HepG2 (cell line): ENCODE results near the gene NSMF. TPM values are rescaled to one million over a fixed set of nuclear protein-coding genes. Genes with fewer than 3 reads are reported as not detected.
A peak's percentile ranks its signal among the peaks of the same experiment; 100 is the strongest.

Source experiments
- DPF2 ChIP-seq: sonication (generic); formaldehyde crosslinking; IDR thresholded peaks from 2 replicates; pipeline ENCODE4 v1.4.0; 2020; ENCODE audit warnings: mild to moderate bottlenecking, low read depth, missing genetic modification reagents, borderline replicate concordance
- GATA4 ChIP-seq: sonication (generic); IDR thresholded peaks from 2 replicates; pipeline ENCODE4 v1.6.1; 2016; ENCODE audit warnings: antibody characterized with exemption, low read depth, borderline replicate concordance
- IKZF1 ChIP-seq: fragments of 450-650 bp; IDR thresholded peaks from 2 replicates; pipeline ENCODE4 v1.7.1; 2016
- MXD4 ChIP-seq: IDR thresholded peaks from 2 replicates; pipeline ENCODE4 v1.6.1; 2016; ENCODE audit warnings: mild to moderate bottlenecking, missing biosample characterization, missing genetic modification reagents
- NFATC3 ChIP-seq: sonication (generic); formaldehyde crosslinking; IDR thresholded peaks from 2 replicates; pipeline ENCODE4 v1.5.1; 2020; ENCODE audit warnings: mild to moderate bottlenecking, missing genetic modification reagents
- NFE2L1 ChIP-seq: sonication (generic); formaldehyde crosslinking; IDR thresholded peaks from 2 replicates; pipeline ENCODE4 v1.4.0; 2020; ENCODE audit warnings: missing genetic modification reagents, mild to moderate bottlenecking, borderline replicate concordance
- THAP11 ChIP-seq: IDR thresholded peaks from 2 replicates; pipeline ENCODE4 v1.6.1; 2016; ENCODE audit warnings: missing biosample characterization, missing genetic modification reagents
- XRCC5 ChIP-seq: fragments of 200-400 bp; formaldehyde crosslinking; optimal IDR thresholded peaks from 2 replicates; pipeline ENCODE3; 2017; ENCODE audit warnings: mild to moderate bottlenecking, low read length
- ZNF20 ChIP-seq: sonication (generic); formaldehyde crosslinking; IDR thresholded peaks from 2 replicates; pipeline ENCODE4 v1.4.0; 2020; ENCODE audit warnings: mild to moderate bottlenecking, moderate library complexity, missing genetic modification reagents
- ZNF552 ChIP-seq: sonication (generic); formaldehyde crosslinking; IDR thresholded peaks from 2 replicates; pipeline ENCODE4 v1.9.0; 2022; ENCODE audit warnings: missing genetic modification reagents, mild to moderate bottlenecking, borderline replicate concordance
- ZNF562 ChIP-seq: sonication (generic); formaldehyde crosslinking; IDR thresholded peaks from 2 replicates; pipeline ENCODE4 v1.8.0; 2022; ENCODE audit warnings: missing genetic modification reagents, borderline replicate concordance
- ZSCAN22 ChIP-seq: sonication (generic); formaldehyde crosslinking; IDR thresholded peaks from 2 replicates; pipeline ENCODE4 v1.4.0; 2020; ENCODE audit warnings: mild to moderate bottlenecking, missing genetic modification reagents
- ZSCAN9 ChIP-seq: IDR thresholded peaks from 2 replicates; pipeline ENCODE4 v1.6.1; 2016; ENCODE audit warnings: borderline replicate concordance
- polyA plus RNA-seq, 8 experiments: library from polyadenylated mRNA; depleted of rRNA in 3 of 8; stranded (reverse) in 7 of 8; unstranded in 1 of 8; fragments of >200 nt; fragmentation: Illumina TruSeq in 4 of 8; extraction: Trizol in 4 of 8; gene quantifications; 2 replicates each; pipeline versions ENCODE4 v1.2.1 to v1.2.3, GENCODE V29; 2011 to 2016; ENCODE audit warnings: low read depth in 4 of 8, missing spikeins in 1 of 8, mixed read lengths in 1 of 8; ENCODE audit not compliant: insufficient read depth in 1 of 8
- total RNA-seq, 5 experiments: library from RNA; depleted of rRNA; stranded (reverse); fragments of >200 nt; fragmentation: Illumina TruSeq; extraction: Trizol; gene quantifications; 2 replicates each; pipeline ENCODE4 v1.2.3, GENCODE V29; 2016; ENCODE audit warnings: low read depth in 1 of 5
- TF ChIP-seq, protein P1 (sequence below), 2 experiments: sonication (generic) in 1 of 2; formaldehyde crosslinking in 1 of 2; IDR thresholded peaks; 2 replicates each; pipeline versions ENCODE4 v1.6.1 to v1.9.0; 2014 to 2022; ENCODE audit warnings: antibody characterized with exemption in 1 of 2, borderline replicate concordance in 1 of 2, inconsistent platforms in 1 of 2, low read depth in 1 of 2, missing genetic modification reagents in 1 of 2
- TF ChIP-seq, protein P2 (sequence below): sonication (generic); formaldehyde crosslinking; IDR thresholded peaks from 2 replicates; pipeline ENCODE4 v1.8.1; 2022; ENCODE audit warnings: low read depth, mild to moderate bottlenecking, missing genetic modification reagents
- TF ChIP-seq, protein P3 (sequence below): IDR thresholded peaks from 2 replicates; pipeline ENCODE4 v1.6.1; 2016; ENCODE audit warnings: missing compliant biosample characterization, missing genetic modification reagents, borderline replicate concordance
- TF ChIP-seq, protein P4 (sequence below): sonication (generic); formaldehyde crosslinking; IDR thresholded peaks from 2 replicates; pipeline ENCODE4 v1.5.1; 2020; ENCODE audit warnings: mild to moderate bottlenecking, missing genetic modification reagents, borderline replicate concordance

NSMF gene
- total and polyA plus RNA-seq, 2 of the 13 experiments (the other 11 are each of a cell fraction or from before 2014, with no cell fraction given) = 44.3 to 183 TPM

DNA sequence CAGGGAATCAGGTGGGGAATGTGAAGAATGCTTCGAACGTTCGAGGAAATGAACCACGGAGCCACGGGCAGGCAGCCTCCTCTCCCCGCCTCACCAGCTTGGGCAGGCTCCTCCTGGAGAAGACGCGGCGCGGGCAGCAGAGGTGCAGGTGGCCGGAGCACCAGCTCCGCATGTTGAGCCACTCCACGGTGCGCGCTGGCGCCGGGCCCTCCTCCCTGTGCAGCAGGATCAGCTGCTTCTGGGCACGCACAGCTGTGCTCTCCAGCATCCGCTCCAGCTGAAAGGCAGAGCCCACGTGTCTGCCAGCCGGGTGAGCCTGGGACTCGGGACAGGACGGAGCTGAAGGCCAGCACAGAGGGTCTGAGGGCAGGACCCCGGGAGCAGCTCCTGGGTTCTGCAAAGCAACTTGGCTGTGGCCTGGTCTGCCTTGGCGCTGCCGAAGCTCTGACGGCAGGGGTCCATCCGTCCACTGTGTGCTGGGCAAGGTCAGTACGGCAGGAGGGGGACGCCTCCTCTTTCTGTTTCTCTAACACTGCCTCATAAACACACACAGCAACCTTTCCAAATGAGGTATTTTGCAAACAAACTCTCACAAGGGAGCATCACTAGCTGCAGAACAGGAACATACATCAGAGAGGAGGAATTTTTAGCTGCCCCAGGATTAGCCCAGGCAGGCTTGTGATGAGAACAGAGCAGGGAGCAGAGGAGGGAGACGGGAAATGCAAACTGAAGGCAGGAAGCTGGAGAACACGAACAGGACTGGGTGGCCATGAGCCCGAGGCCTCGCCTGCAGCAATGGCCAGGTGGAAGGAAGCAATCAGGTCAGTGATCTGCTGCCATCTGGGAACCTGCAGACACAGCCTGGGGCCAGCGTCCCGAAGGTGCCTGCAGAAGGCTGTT is 20.1 kb upstream of the NSMF start (continued):
- TF ChIP-seq, protein P1, sequence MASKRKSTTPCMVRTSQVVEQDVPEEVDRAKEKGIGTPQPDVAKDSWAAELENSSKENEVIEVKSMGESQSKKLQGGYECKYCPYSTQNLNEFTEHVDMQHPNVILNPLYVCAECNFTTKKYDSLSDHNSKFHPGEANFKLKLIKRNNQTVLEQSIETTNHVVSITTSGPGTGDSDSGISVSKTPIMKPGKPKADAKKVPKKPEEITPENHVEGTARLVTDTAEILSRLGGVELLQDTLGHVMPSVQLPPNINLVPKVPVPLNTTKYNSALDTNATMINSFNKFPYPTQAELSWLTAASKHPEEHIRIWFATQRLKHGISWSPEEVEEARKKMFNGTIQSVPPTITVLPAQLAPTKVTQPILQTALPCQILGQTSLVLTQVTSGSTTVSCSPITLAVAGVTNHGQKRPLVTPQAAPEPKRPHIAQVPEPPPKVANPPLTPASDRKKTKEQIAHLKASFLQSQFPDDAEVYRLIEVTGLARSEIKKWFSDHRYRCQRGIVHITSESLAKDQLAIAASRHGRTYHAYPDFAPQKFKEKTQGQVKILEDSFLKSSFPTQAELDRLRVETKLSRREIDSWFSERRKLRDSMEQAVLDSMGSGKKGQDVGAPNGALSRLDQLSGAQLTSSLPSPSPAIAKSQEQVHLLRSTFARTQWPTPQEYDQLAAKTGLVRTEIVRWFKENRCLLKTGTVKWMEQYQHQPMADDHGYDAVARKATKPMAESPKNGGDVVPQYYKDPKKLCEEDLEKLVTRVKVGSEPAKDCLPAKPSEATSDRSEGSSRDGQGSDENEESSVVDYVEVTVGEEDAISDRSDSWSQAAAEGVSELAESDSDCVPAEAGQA (IDR thresholded peaks at IDR 0.05; ENCODE audit: low read depth) = no peak
- TF ChIP-seq, protein P1 (CRISPR knock-in tag; IDR thresholded peaks at IDR 0.05; ENCODE audit: borderline replicate concordance) = no peak
- TF ChIP-seq ZSCAN9 (CRISPR knock-in tag) = no peak
- no peak for TF ChIP-seq ZNF20 (CRISPR knock-in tag)
- no peak for TF ChIP-seq MXD4
- TF ChIP-seq DPF2 (CRISPR knock-in tag) = no peak
- TF ChIP-seq, protein P2, sequence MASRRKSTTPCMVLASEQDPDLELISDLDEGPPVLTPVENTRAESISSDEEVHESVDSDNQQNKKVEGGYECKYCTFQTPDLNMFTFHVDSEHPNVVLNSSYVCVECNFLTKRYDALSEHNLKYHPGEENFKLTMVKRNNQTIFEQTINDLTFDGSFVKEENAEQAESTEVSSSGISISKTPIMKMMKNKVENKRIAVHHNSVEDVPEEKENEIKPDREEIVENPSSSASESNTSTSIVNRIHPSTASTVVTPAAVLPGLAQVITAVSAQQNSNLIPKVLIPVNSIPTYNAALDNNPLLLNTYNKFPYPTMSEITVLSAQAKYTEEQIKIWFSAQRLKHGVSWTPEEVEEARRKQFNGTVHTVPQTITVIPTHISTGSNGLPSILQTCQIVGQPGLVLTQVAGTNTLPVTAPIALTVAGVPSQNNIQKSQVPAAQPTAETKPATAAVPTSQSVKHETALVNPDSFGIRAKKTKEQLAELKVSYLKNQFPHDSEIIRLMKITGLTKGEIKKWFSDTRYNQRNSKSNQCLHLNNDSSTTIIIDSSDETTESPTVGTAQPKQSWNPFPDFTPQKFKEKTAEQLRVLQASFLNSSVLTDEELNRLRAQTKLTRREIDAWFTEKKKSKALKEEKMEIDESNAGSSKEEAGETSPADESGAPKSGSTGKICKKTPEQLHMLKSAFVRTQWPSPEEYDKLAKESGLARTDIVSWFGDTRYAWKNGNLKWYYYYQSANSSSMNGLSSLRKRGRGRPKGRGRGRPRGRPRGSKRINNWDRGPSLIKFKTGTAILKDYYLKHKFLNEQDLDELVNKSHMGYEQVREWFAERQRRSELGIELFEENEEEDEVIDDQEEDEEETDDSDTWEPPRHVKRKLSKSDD (CRISPR knock-in tag) = no peak
- TF ChIP-seq THAP11 = no peak
- no peak for TF ChIP-seq XRCC5
- no peak for TF ChIP-seq ZSCAN22 (CRISPR knock-in tag)
- TF ChIP-seq IKZF1 = no peak
- TF ChIP-seq ZNF562 = no peak
- TF ChIP-seq, protein P3, sequence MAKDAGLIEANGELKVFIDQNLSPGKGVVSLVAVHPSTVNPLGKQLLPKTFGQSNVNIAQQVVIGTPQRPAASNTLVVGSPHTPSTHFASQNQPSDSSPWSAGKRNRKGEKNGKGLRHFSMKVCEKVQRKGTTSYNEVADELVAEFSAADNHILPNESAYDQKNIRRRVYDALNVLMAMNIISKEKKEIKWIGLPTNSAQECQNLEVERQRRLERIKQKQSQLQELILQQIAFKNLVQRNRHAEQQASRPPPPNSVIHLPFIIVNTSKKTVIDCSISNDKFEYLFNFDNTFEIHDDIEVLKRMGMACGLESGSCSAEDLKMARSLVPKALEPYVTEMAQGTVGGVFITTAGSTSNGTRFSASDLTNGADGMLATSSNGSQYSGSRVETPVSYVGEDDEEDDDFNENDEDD (CRISPR knock-in tag) = peak; percentile 20; the same call in 1 of the 2 replicates
- TF ChIP-seq, protein P4, sequence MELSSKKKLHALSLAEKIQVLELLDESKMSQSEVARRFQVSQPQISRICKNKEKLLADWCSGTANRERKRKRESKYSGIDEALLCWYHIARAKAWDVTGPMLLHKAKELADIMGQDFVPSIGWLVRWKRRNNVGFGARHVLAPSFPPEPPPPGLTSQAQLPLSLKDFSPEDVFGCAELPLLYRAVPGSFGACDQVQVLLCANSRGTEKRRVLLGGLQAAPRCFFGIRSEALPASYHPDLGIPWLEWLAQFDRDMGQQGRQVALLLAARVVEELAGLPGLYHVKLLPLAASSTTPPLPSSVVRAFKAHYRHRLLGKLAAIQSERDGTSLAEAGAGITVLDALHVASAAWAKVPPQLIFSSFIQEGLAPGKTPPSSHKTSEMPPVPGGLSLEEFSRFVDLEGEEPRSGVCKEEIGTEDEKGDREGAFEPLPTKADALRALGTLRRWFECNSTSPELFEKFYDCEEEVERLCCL (CRISPR knock-in tag) = no peak
- no peak for TF ChIP-seq NFATC3 (CRISPR knock-in tag)
- no peak for TF ChIP-seq GATA4
- TF ChIP-seq NFE2L1 = no peak
- no peak for TF ChIP-seq ZNF552 (CRISPR knock-in tag)
